Nephron (organoid): ENCODE measurements around the gene WIPF3.
A peak's percentile ranks its signal among the peaks of the same experiment; 100 is the strongest.

ENCODE experiments used
- H3K27ac Mint-ChIP-seq, 3 experiments: 2 replicates each; pipeline ENCODE4 v1.8.0; 2020; ENCODE audit warnings: mixed read lengths in 3 of 3, mild to moderate bottlenecking in 2 of 3, moderate library complexity in 1 of 3
- H3K27me3 Mint-ChIP-seq: 2 replicates; pipeline ENCODE4 v1.8.0; 2021; ENCODE audit warnings: low read depth, mild to moderate bottlenecking, moderate library complexity, mixed read lengths
- H3K36me3 Mint-ChIP-seq: 2 replicates; pipeline ENCODE4 v1.8.0; 2020; ENCODE audit warnings: low read depth, mixed read lengths
- H3K4me1 Mint-ChIP-seq: 2 replicates; pipeline ENCODE4 v1.8.0; 2020; ENCODE audit warnings: mixed read lengths
- H3K4me3 Mint-ChIP-seq, 3 experiments: 2 replicates each; pipeline ENCODE4 v1.8.0; 2020; ENCODE audit warnings: mild to moderate bottlenecking in 3 of 3, mixed read lengths in 3 of 3, moderate library complexity in 2 of 3
- H3K9me3 Mint-ChIP-seq: 2 replicates; pipeline ENCODE4 v1.8.0; 2020; ENCODE audit warnings: mixed read lengths
- CTCF ChIP-seq, 3 experiments: fragments of 200-600 bp; sonication (generic); IDR thresholded peaks; one replicate each; pipeline ENCODE4 v1.5.0; 2021; ENCODE audit warnings: antibody characterized with exemption in 3 of 3; ENCODE audit not compliant: unreplicated experiment in 3 of 3

WIPF3 gene

GRCh38 chr7:29810297-29810696 is 4.0 kb downstream of the WIPF3 start:
- H3K27ac Mint-ChIP-seq, result no peak overlapping the region
- no peaks in the 10 kb centered on the region for H3K9me3 Mint-ChIP-seq
- TF ChIP-seq CTCF (IDR thresholded peaks at IDR 0.05; ENCODE audit: unreplicated experiment in 3 of 3), result no peak
- peaks cover 30% of the 10 kb centered on the region for H3K4me1 Mint-ChIP-seq
- no peaks in the 10 kb centered on the region for H3K36me3 Mint-ChIP-seq
- H3K4me3 Mint-ChIP-seq, result no peak overlapping the region
- H3K27me3 Mint-ChIP-seq, result peaks cover 58% of the 10 kb centered on the region

GRCh38 chr7:29810813-29811482 is 4.6 kb downstream of the WIPF3 start:
- no peak for TF ChIP-seq CTCF (IDR thresholded peaks at IDR 0.05; ENCODE audit: unreplicated experiment in 3 of 3)
- no peaks in the 10 kb centered on the region for H3K36me3 Mint-ChIP-seq
- peaks cover 51% of the 10 kb centered on the region for H3K27me3 Mint-ChIP-seq
- no peak overlapping the region for H3K27ac Mint-ChIP-seq
- H3K4me1 Mint-ChIP-seq, result peaks cover 36% of the 10 kb centered on the region
- H3K4me3 Mint-ChIP-seq, result no peak overlapping the region
- no peaks in the 10 kb centered on the region for H3K9me3 Mint-ChIP-seq

- H3K36me3 Mint-ChIP-seq, result no peaks in the 10 kb centered on the region
- peaks cover 49% of the 10 kb centered on the region for H3K27me3 Mint-ChIP-seq
- H3K9me3 Mint-ChIP-seq, result no peaks in the 10 kb centered on the region
- H3K4me3 Mint-ChIP-seq, result no peak overlapping the region
- peaks cover 40% of the 10 kb centered on the region for H3K4me1 Mint-ChIP-seq
- no peak for TF ChIP-seq CTCF (IDR thresholded peaks at IDR 0.05; ENCODE audit: unreplicated experiment in 3 of 3)
- no peak overlapping the region for H3K27ac Mint-ChIP-seq
Measured at GRCh38 chr7:29811586-29811985, 5.3 kb downstream of the WIPF3 start.

GRCh38 chr7:29812185-29812876 is 6.0 kb downstream of the WIPF3 start:
- no peak overlapping the region for H3K4me3 Mint-ChIP-seq
- H3K27ac Mint-ChIP-seq, result no peak overlapping the region
- peaks cover 42% of the 10 kb centered on the region for H3K4me1 Mint-ChIP-seq
- H3K9me3 Mint-ChIP-seq, result no peaks in the 10 kb centered on the region
- no peak for TF ChIP-seq CTCF (IDR thresholded peaks at IDR 0.05; ENCODE audit: unreplicated experiment in 3 of 3)
- no peaks in the 10 kb centered on the region for H3K36me3 Mint-ChIP-seq
- H3K27me3 Mint-ChIP-seq, result peaks cover 44% of the 10 kb centered on the region

GRCh38 chr7:29815181-29816105 is 9.1 kb downstream of the WIPF3 start:
- Mint-ChIP-seq H3K36me3 (no peaks in the 10 kb centered on the region), H3K4me3 (no peak overlapping the region), H3K4me1 (peaks cover 25% of the 10 kb centered on the region), H3K27me3 (peaks cover 16% of the 10 kb centered on the region), H3K9me3 (no peaks in the 10 kb centered on the region), H3K27ac (peak overlapping the region; percentile 76 to 84 (median 80))
- no peak for TF ChIP-seq CTCF (IDR thresholded peaks at IDR 0.05; ENCODE audit: unreplicated experiment in 3 of 3)
